DND-41 (cell line): ENCODE measurements around the gene NOX4.
"Not testable (repeated sequence)": the region's sequence is repeated elsewhere in the genome, so short reads cannot be mapped to it uniquely, and the experiment has no call there.

Experiments
- ATAC-seq: fragments of 200-7000 bp; cut with Tn5 transposase; 3 replicates; pipeline ENCODE4 v1.9.1; 2021; ENCODE audit warnings: low read depth; ENCODE audit not compliant: insufficient read depth
- DNase-seq: peaks from one replicate; pipeline ENCODE4 v3.0.0-alpha.2; 2020
- H2AFZ ChIP-seq: 2 replicates; pipeline ENCODE4 v1.6.0; 2012; ENCODE audit warnings: low read depth, low read length
- H3K27ac ChIP-seq: 2 replicates; pipeline ENCODE4 v1.5.1; 2012; ENCODE audit warnings: low read length, inconsistent platforms
- H3K27me3 ChIP-seq: fragments of 200-600 bp; sonication (generic); 2 replicates; pipeline ENCODE4 v1.6.0; 2012; ENCODE audit warnings: low read length, mild to moderate bottlenecking, inconsistent platforms; ENCODE audit not compliant: insufficient read depth, poor library complexity
- H3K36me3 ChIP-seq: 2 replicates; pipeline ENCODE4 v1.5.1; 2012; ENCODE audit warnings: low read length, inconsistent platforms; ENCODE audit not compliant: insufficient read depth
- H3K4me1 ChIP-seq: 2 replicates; pipeline ENCODE4 v1.5.1; 2012; ENCODE audit warnings: mild to moderate bottlenecking, low read length; ENCODE audit not compliant: insufficient read depth
- H3K4me2 ChIP-seq: 2 replicates; pipeline ENCODE4 v1.6.0; 2012; ENCODE audit warnings: mild to moderate bottlenecking, moderate library complexity, low read length, inconsistent platforms; ENCODE audit not compliant: insufficient read depth
- H3K4me3 ChIP-seq, 2 experiments: fragments of 200-600 bp in 1 of 2; shearing (Covaris generic) in 1 of 2; 2 replicates each; pipeline ENCODE4 v1.5.1; 2012 to 2016; ENCODE audit warnings: inconsistent platforms in 2 of 2, low read length in 2 of 2, mild to moderate bottlenecking in 2 of 2, low read depth in 1 of 2, moderate library complexity in 1 of 2
- H3K79me2 ChIP-seq: 2 replicates; pipeline ENCODE4 v1.6.0; 2012; ENCODE audit warnings: low read length, inconsistent platforms; ENCODE audit not compliant: insufficient read depth
- H3K9ac ChIP-seq: 2 replicates; pipeline ENCODE4 v1.6.0; 2012; ENCODE audit warnings: low read depth, mild to moderate bottlenecking, inconsistent platforms, low read length, moderate library complexity
- H3K9me3 ChIP-seq: 2 replicates; pipeline ENCODE4 v1.5.1; 2012; ENCODE audit warnings: low read length, moderate library complexity, mild to moderate bottlenecking, inconsistent platforms; ENCODE audit not compliant: insufficient read depth, severe bottlenecking
- H4K20me1 ChIP-seq: 2 replicates; pipeline ENCODE4 v1.6.0; 2012; ENCODE audit warnings: low read length; ENCODE audit not compliant: insufficient read depth
- EZH2 ChIP-seq: IDR thresholded peaks from 3 replicates; pipeline ENCODE4 v1.6.1; 2012; ENCODE audit warnings: borderline replicate concordance, low read depth, mild to moderate bottlenecking, moderate library complexity, low read length, inconsistent platforms; ENCODE audit not compliant: severe bottlenecking
- TF ChIP-seq, protein P1 (sequence below): IDR thresholded peaks from 2 replicates; pipeline ENCODE4 v1.5.1; 2012; ENCODE audit warnings: borderline replicate concordance, low read length, moderate library complexity, mild to moderate bottlenecking; ENCODE audit not compliant: poor library complexity, severe bottlenecking; ENCODE audit errors: extremely low read depth

Gene NOX4

DNA sequence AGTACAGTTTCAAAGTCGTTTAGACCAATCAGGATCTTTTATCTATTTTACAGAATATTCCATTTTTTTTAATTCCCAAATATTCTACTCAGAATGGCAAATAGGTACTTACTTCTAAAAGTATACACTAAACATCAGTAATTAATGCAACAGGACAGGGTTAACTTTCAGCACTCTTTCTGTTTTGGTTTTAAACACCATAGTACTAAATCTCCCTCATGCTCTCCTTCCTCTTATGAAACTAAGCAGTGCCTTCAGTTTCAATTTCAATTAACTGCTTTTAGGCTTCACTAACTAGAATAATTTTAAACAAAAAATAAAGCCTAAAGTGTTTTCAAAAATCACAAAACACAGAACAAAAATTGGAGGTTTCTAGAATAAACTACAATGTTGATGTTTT lies 57.9 kb downstream of the NOX4 start:
- Histone ChIP-seq H3K79me2 (no peaks in the 10 kb centered on the region), H3K4me3 (no peak overlapping the region), H3K4me1 (no peaks in the 10 kb centered on the region), H4K20me1 (no peaks in the 10 kb centered on the region), H3K9ac (no peak overlapping the region), H3K36me3 (no peaks in the 10 kb centered on the region), H3K9me3 (no peaks in the 10 kb centered on the region), H3K27me3 (no peaks in the 10 kb centered on the region), H3K4me2 (no peak overlapping the region), H2AFZ (no peak overlapping the region), H3K27ac (no peak overlapping the region)
- DNase-seq (no peak), ATAC-seq (no peak)
- TF ChIP-seq, protein P1, sequence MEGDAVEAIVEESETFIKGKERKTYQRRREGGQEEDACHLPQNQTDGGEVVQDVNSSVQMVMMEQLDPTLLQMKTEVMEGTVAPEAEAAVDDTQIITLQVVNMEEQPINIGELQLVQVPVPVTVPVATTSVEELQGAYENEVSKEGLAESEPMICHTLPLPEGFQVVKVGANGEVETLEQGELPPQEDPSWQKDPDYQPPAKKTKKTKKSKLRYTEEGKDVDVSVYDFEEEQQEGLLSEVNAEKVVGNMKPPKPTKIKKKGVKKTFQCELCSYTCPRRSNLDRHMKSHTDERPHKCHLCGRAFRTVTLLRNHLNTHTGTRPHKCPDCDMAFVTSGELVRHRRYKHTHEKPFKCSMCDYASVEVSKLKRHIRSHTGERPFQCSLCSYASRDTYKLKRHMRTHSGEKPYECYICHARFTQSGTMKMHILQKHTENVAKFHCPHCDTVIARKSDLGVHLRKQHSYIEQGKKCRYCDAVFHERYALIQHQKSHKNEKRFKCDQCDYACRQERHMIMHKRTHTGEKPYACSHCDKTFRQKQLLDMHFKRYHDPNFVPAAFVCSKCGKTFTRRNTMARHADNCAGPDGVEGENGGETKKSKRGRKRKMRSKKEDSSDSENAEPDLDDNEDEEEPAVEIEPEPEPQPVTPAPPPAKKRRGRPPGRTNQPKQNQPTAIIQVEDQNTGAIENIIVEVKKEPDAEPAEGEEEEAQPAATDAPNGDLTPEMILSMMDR = no peak
- TF ChIP-seq EZH2 = no peak

DNA sequence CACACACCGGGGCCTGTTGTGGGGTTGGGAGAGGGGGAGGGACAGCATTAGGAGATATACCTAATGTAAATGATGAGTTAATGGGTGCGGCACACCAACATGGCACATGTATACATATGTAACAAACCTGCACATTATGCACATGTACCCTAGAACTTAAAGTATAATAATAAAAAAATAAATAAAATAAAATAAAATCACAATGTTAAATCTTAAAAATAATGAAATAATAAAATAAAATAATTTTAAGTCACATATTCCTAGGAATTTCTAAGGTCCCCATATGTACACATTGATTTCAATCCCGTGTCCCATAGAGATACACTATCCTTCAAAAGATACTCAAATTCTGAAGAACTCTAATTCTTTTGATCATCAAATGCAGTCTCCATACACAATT lies 59.0 kb downstream of the NOX4 start:
- not testable (repeated sequence) for H3K4me2 ChIP-seq, H2AFZ ChIP-seq, H3K9ac ChIP-seq, H3K27me3 ChIP-seq, H3K79me2 ChIP-seq, H3K4me3 ChIP-seq, H3K36me3 ChIP-seq, H3K4me1 ChIP-seq, ATAC-seq, H3K27ac ChIP-seq, H3K9me3 ChIP-seq, H4K20me1 ChIP-seq, DNase-seq

DNA sequence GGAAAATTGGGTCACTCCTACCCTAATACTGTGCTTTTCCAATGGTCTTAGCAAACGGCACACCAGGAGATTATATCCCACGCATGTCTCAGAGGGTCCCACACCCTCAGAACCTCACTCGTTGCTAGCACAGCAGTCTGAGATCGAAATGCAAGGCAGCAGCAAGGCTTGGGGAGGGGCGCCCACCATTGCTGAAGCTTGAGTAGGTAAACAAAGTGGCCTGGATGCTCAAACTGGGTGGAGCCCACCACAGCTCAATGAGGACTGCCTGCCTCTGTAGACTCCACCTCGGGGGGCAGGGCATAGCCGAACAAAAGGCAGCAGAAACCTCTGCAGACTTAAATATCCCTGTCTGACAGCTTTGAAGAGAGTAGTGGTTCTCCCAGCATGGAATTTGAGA lies 64.7 kb downstream of the NOX4 start:
- not testable (repeated sequence) for H3K4me2 ChIP-seq, H2AFZ ChIP-seq, H3K27me3 ChIP-seq, H3K4me3 ChIP-seq, H4K20me1 ChIP-seq, DNase-seq, H3K36me3 ChIP-seq, H3K79me2 ChIP-seq, H3K27ac ChIP-seq, H3K9me3 ChIP-seq, H3K4me1 ChIP-seq, ATAC-seq, H3K9ac ChIP-seq

DNA sequence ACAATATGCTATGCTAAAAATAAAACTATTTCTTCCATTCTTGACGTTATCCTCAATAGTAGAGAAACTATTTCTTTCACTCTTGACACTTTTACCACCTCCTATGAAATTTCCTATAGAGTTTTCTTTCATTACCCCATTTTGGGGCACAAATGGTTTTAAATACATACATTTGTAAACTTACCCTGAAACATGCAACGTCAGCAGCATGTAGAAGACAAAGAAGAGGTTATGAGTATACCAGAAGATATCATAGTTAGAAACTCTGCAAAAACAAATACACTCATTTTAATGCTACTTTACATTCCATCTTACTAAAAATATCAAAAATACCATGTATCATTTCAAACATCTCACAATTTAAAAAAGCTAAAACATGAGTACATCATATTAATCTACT lies 69.5 kb downstream of the NOX4 start:
- no peak overlapping the region for H3K27ac ChIP-seq
- no peak overlapping the region for H3K4me2 ChIP-seq
- no peaks in the 10 kb centered on the region for H3K4me1 ChIP-seq
- no peak overlapping the region for H2AFZ ChIP-seq
- no peak for DNase-seq
- no peak for ATAC-seq
- H3K4me3 ChIP-seq = no peak overlapping the region
- H4K20me1 ChIP-seq = no peaks in the 10 kb centered on the region
- no peaks in the 10 kb centered on the region for H3K9me3 ChIP-seq
- H3K79me2 ChIP-seq = no peaks in the 10 kb centered on the region
- H3K36me3 ChIP-seq = no peaks in the 10 kb centered on the region
- H3K9ac ChIP-seq = no peak overlapping the region
- TF ChIP-seq, protein P1 = no peak
- no peak for TF ChIP-seq EZH2
- no peaks in the 10 kb centered on the region for H3K27me3 ChIP-seq
